HepG2 (cell line): ENCODE results near the gene BRIP1. TPM values are rescaled to one million over a fixed set of nuclear protein-coding genes. Genes with fewer than 3 reads are reported as not detected.

Experiments used
- ATAC-seq: fragments of 200-7000 bp; cut with Tn5 transposase; 3 replicates; pipeline ENCODE4 v1.9.1; 2020; ENCODE audit warnings: mild to moderate bottlenecking, moderate library complexity
- BruUV-seq: library from RNA; stranded (reverse); fragments of 400-500 nt; replicated peaks from 2 replicates; lab custom pipeline; 2021; lab: Mats Ljungman, UMichigan
- CTCF ChIA-PET: fragments of 300-600 bp; formaldehyde crosslinking; extraction: SDS; loops from one replicate; lab custom pipeline; 2021; ENCODE audit warnings: low total read pairs, inconsistent platforms, low intra/inter-chr PET ratio; lab: Yijun Ruan, JAX
- POLR2A ChIA-PET: fragments of 350-600 bp; sonication (Branson Sonifier 250); formaldehyde crosslinking; loops from one replicate; lab custom pipeline; 2020; ENCODE audit warnings: antibody characterized with exemption, inconsistent platforms; lab: Yijun Ruan, JAX
- DNase-seq: peaks from one replicate; pipeline ENCODE4 v3.0.0-alpha.2; 2015; ENCODE audit warnings: low spot score
- FAIRE-seq: peaks from 3 replicates; lab custom pipeline; 2011; peaks lifted over from hg19 to GRCh38; lab: Jason Lieb, UNC
- H2AFZ ChIP-seq: one replicate; pipeline ENCODE4 v1.6.1; 2011; ENCODE audit warnings: low read length, inconsistent platforms
- H3K27ac ChIP-seq: fragments of 300-600 bp; 3 replicates; pipeline ENCODE4 v1.8.0; 2011; ENCODE audit warnings: mixed run types, mild to moderate bottlenecking, mixed read lengths, low read length, inconsistent platforms; ENCODE audit not compliant: insufficient read depth; ENCODE audit errors: extremely low read length
- H3K27me3 ChIP-seq, 2 experiments: fragments of 200-600 bp in 1 of 2; 2 replicates in 1 of 2; 3 replicates in 1 of 2; pipeline versions ENCODE4 v1.6.0 to v1.8.0; 2011; ENCODE audit warnings: low read length in 2 of 2, mild to moderate bottlenecking in 2 of 2, moderate library complexity in 2 of 2, inconsistent platforms in 1 of 2; ENCODE audit not compliant: insufficient read depth in 2 of 2, control insufficient read depth in 1 of 2
- H3K36me3 ChIP-seq, 2 experiments: fragments of 200-600 bp in 1 of 2; replicated peaks in 1 of 2; 2 replicates in 1 of 2; 3 replicates in 1 of 2; pipeline versions ENCODE4 v1.5.1 to v1.8.0; 2011; ENCODE audit warnings: low read length in 2 of 2, inconsistent platforms in 1 of 2; ENCODE audit not compliant: insufficient read depth in 2 of 2, control insufficient read depth in 1 of 2
- H3K4me1 ChIP-seq: 2 replicates; pipeline ENCODE4 v1.5.1; 2012; ENCODE audit warnings: low read length, inconsistent platforms; ENCODE audit not compliant: insufficient read depth
- H3K4me2 ChIP-seq: 2 replicates; pipeline ENCODE4 v1.6.0; 2011; ENCODE audit warnings: low read depth, low read length, inconsistent platforms
- H3K4me3 ChIP-seq, 3 experiments: fragments of 200-600 bp in 1 of 3; sonication (generic), shearing (Covaris generic) in 1 of 3; replicated peaks in 1 of 3; 2 replicates each; pipeline ENCODE4 v1.5.1; 2011 to 2016; ENCODE audit warnings: low read length in 3 of 3, inconsistent platforms in 2 of 3, low read depth in 2 of 3, mild to moderate bottlenecking in 2 of 3, control low read depth in 1 of 3, mixed read lengths in 1 of 3; ENCODE audit not compliant: insufficient read depth in 1 of 3
- H3K79me2 ChIP-seq: one replicate; pipeline ENCODE4 v1.6.1; 2011; ENCODE audit warnings: low read length, inconsistent platforms; ENCODE audit not compliant: insufficient read depth
- H3K9ac ChIP-seq: 2 replicates; pipeline ENCODE4 v1.6.0; 2011; ENCODE audit warnings: mild to moderate bottlenecking, low read depth, low read length, inconsistent platforms; ENCODE audit not compliant: insufficient read depth
- H3K9me3 ChIP-seq: 2 replicates; pipeline ENCODE4 v1.5.1; 2012; ENCODE audit warnings: mild to moderate bottlenecking, low read length
- H4K20me1 ChIP-seq: 2 replicates; pipeline ENCODE4 v1.6.0; 2011; ENCODE audit warnings: inconsistent platforms, mild to moderate bottlenecking, low read length, moderate library complexity; ENCODE audit not compliant: insufficient read depth
- AGO2 ChIP-seq: fragments of 200-400 bp; formaldehyde crosslinking; optimal IDR thresholded peaks from 2 replicates; pipeline ENCODE3; 2017; ENCODE audit warnings: mild to moderate bottlenecking, low read depth, low read length, moderate library complexity
- MYC ChIP-seq: sonication (generic); formaldehyde crosslinking; IDR thresholded peaks from 2 replicates; pipeline ENCODE4 v1.9.0; 2021; ENCODE audit warnings: missing genetic modification reagents, borderline replicate concordance
- RBM39 ChIP-seq: fragments of 200-400 bp; formaldehyde crosslinking; IDR thresholded peaks from one replicate; pipeline ENCODE4 v1.6.1; 2018; ENCODE audit warnings: antibody characterized with exemption, mild to moderate bottlenecking, low read depth, low read length; ENCODE audit not compliant: poor library complexity, severe bottlenecking
- SP140L ChIP-seq: sonication (generic); formaldehyde crosslinking; IDR thresholded peaks from 2 replicates; pipeline ENCODE4 v1.4.0; 2020; ENCODE audit warnings: missing genetic modification reagents, borderline replicate concordance
- SRY ChIP-seq: sonication (generic); formaldehyde crosslinking; IDR thresholded peaks from 2 replicates; pipeline ENCODE4 v1.8.0; 2022; ENCODE audit warnings: mild to moderate bottlenecking, missing genetic modification reagents
- ZBED4 ChIP-seq: sonication (generic); formaldehyde crosslinking; IDR thresholded peaks from 2 replicates; pipeline ENCODE4 v1.4.0; 2020; ENCODE audit warnings: missing genetic modification reagents, borderline replicate concordance
- ZBTB25 ChIP-seq: IDR thresholded peaks from 2 replicates; pipeline ENCODE4 v1.6.1; 2018; ENCODE audit warnings: missing genetic modification reagents
- ZNF180 ChIP-seq: sonication (generic); formaldehyde crosslinking; IDR thresholded peaks from 2 replicates; pipeline ENCODE4 v1.4.0; 2020; ENCODE audit warnings: low read depth, missing genetic modification reagents, borderline replicate concordance
- ZNF354B ChIP-seq: sonication (generic); formaldehyde crosslinking; IDR thresholded peaks from 2 replicates; pipeline ENCODE4 v1.8.0; 2022; ENCODE audit warnings: mild to moderate bottlenecking, missing genetic modification reagents
- ZNF614 ChIP-seq: IDR thresholded peaks from 2 replicates; pipeline ENCODE4 v1.6.1; 2018; ENCODE audit warnings: missing biosample characterization, missing genetic modification reagents, inconsistent platforms, borderline replicate concordance
- ZNF782 ChIP-seq: sonication (generic); formaldehyde crosslinking; IDR thresholded peaks from 2 replicates; pipeline ENCODE4 v1.4.0; 2020; ENCODE audit warnings: missing genetic modification reagents, mild to moderate bottlenecking, borderline replicate concordance
- ZSCAN30 ChIP-seq: sonication (generic); formaldehyde crosslinking; IDR thresholded peaks from 2 replicates; pipeline ENCODE4 v1.5.0; 2020; ENCODE audit warnings: mild to moderate bottlenecking, missing genetic modification reagents
- WGBS: methylation state at CpG from one replicate; pipeline ENCODE4 v1.1.6; 2017; ENCODE audit warnings: low lambda C conversion rate; 5-methylcytosine and 5-hydroxymethylcytosine counted together
- in situ Hi-C: cut with HindIII; loops from 2 replicates; pipeline ENCODE4 v1.10.0; 2017; ENCODE audit warnings: low pct_unique_long_range_greater_than_20kb; ENCODE audit not compliant: extremely low pct_ligation_motif_present
- intact Hi-C: fragments of 100-400 bp; cut with micrococcal nuclease; formaldehyde crosslinking; loops from one replicate; pipeline ENCODE4 v1.10.0; 2022; ENCODE audit not compliant: unreplicated experiment
- polyA plus RNA-seq, 8 experiments: library from polyadenylated mRNA; depleted of rRNA in 3 of 8; stranded (reverse) in 7 of 8; unstranded in 1 of 8; fragments of >200 nt; fragmentation: Illumina TruSeq in 4 of 8; extraction: Trizol in 4 of 8; gene quantifications; 2 replicates each; pipeline versions ENCODE4 v1.2.1 to v1.2.3, GENCODE V29; 2011 to 2016; ENCODE audit warnings: low read depth in 4 of 8, missing spikeins in 1 of 8, mixed read lengths in 1 of 8; ENCODE audit not compliant: insufficient read depth in 1 of 8
- total RNA-seq, 5 experiments: library from RNA; depleted of rRNA; stranded (reverse); fragments of >200 nt; fragmentation: Illumina TruSeq; extraction: Trizol; gene quantifications; 2 replicates each; pipeline ENCODE4 v1.2.3, GENCODE V29; 2016; ENCODE audit warnings: low read depth in 1 of 5

The BRIP1 gene
- total and polyA plus RNA-seq, 2 of the 13 experiments (the other 11 are each of a cell fraction or from before 2014, with no cell fraction given), result 3.8 to 27.7 TPM

GRCh38 chr17:61749823-61750404 is 113.4 kb downstream of the BRIP1 start:
- H3K79me2 ChIP-seq, result no peaks in the 10 kb centered on the region
- ATAC-seq, result no peak
- no peak overlapping the region for H3K9ac ChIP-seq
- H3K4me1 ChIP-seq, result no peaks in the 10 kb centered on the region
- in situ Hi-C loops, result no loop called here
- no peaks in the 10 kb centered on the region for H3K27me3 ChIP-seq
- no peaks in the 10 kb centered on the region for H4K20me1 ChIP-seq
- H3K9me3 ChIP-seq, result no peaks in the 10 kb centered on the region
- no peak for DNase-seq
- no peak for TF ChIP-seq ZSCAN30 (CRISPR knock-in tag)
- no peak overlapping the region for H3K4me2 ChIP-seq
- WGBS, result 96% methylated on average over 3 of the region's 3 CpGs
- no peak overlapping the region for H3K4me3 ChIP-seq
- H3K27ac ChIP-seq, result no peak overlapping the region
- BruUV-seq, result no TSS peak
- ChIA-PET POLR2A (no interaction called here), CTCF (no interaction called here)
- H3K36me3 ChIP-seq, result peaks cover 0 to 2% of the 10 kb centered on the region in 2 experiments; a peak in 2 of 5 replicates
- FAIRE-seq, result no peak
- intact Hi-C loops, result no loop called here
- no peak overlapping the region for H2AFZ ChIP-seq

GRCh38 chr17:61746248-61746985 is 116.9 kb downstream of the BRIP1 start:
- no peaks in the 10 kb centered on the region for H4K20me1 ChIP-seq
- H3K9ac ChIP-seq, result no peak overlapping the region
- ChIA-PET CTCF (no interaction called here), POLR2A (no interaction called here)
- intact Hi-C loops (no loop called here), in situ Hi-C loops (no loop called here)
- H3K27me3 ChIP-seq, result no peaks in the 10 kb centered on the region
- H3K4me2 ChIP-seq, result no peak overlapping the region
- no peaks in the 10 kb centered on the region for H3K4me1 ChIP-seq
- peaks cover 4 to 11% of the 10 kb centered on the region in 2 experiments; a peak in 4 of 5 replicates for H3K36me3 ChIP-seq
- 98% methylated on average over 3 of the region's 3 CpGs for WGBS
- no peak overlapping the region for H3K4me3 ChIP-seq
- H2AFZ ChIP-seq, result no peak overlapping the region
- no peaks in the 10 kb centered on the region for H3K9me3 ChIP-seq
- H3K79me2 ChIP-seq, result no peaks in the 10 kb centered on the region
- BruUV-seq, result no TSS peak
- no peak overlapping the region for H3K27ac ChIP-seq
- ATAC-seq (no peak), FAIRE-seq (no peak), DNase-seq (no peak)
- no peak for TF ChIP-seq MYC (CRISPR knock-in tag)
- no peak for TF ChIP-seq SRY (CRISPR knock-in tag)
- TF ChIP-seq ZNF614 (CRISPR knock-in tag), result no peak
- no peak for TF ChIP-seq RBM39
- TF ChIP-seq ZNF180 (CRISPR knock-in tag), result no peak
- no peak for TF ChIP-seq AGO2
- no peak for TF ChIP-seq ZBTB25 (CRISPR knock-in tag)
- TF ChIP-seq ZNF782, result no peak
- no peak for TF ChIP-seq SP140L (CRISPR knock-in tag)
- TF ChIP-seq ZBED4 (CRISPR knock-in tag), result no peak
- TF ChIP-seq ZNF354B, result no peak
